ENCODE measurements around the gene TTLL13. TPM values are rescaled to one million over a fixed set of nuclear protein-coding genes. Genes with fewer than 3 reads are reported as not detected.
A peak's percentile ranks its signal among the peaks of the same experiment; 100 is the strongest.

TTLL13 gene
- total and polyA plus RNA-seq, 2 donors (not counting 1 experiment from before 2014, with no cell fraction given): under 0.01 to 0.08 TPM

DNA sequence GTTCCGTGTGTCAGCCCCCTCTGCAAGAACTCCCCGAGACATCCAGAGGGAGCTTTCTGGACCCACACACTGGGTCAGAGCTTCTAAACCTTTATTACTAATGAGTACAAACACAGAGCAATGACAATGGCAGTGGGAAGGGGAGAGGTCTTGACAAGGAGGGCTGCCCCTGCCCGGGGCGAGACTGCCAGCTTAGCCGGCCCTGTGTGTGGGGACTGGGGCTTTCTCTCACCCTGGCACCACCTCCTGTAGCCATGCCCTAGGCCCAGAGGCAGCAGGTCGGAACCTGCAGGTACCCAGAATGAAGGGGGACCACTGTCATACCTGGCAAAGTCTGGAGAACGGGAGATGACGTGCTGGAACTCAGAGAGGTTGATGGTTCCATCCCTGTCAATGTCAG lies 18.7 kb upstream of the TTLL13 start:
- no peak overlapping the region for H3K9ac ChIP-seq (ENCODE audit: insufficient read depth, low read length)
- peaks cover 17% of the 10 kb centered on the region for H3K36me3 ChIP-seq (ENCODE audit: control insufficient read depth, insufficient read depth, low read length)
- no peak overlapping the region for H3K4me3 ChIP-seq (replicated peaks in 1 of 4; ENCODE audit: control extremely low read depth in 1 of 4, insufficient read depth in 1 of 4, low read depth in 3 of 4, low read length in 4 of 4)
- no peaks in the 10 kb centered on the region for H3K27me3 ChIP-seq (ENCODE audit: control insufficient read depth, insufficient read depth, low read length)
- no peaks in the 10 kb centered on the region for H3K9me3 ChIP-seq (ENCODE audit: control insufficient read depth, insufficient read depth, low read depth, low read length)
- H2AFZ ChIP-seq (ENCODE audit: low read length): no peak overlapping the region
- no peaks in the 10 kb centered on the region for H4K20me1 ChIP-seq (ENCODE audit: control insufficient read depth, extremely low read depth, insufficient read depth, low read length)
- peaks cover 4% of the 10 kb centered on the region for H3K4me1 ChIP-seq (ENCODE audit: control insufficient read depth, extremely low read depth, insufficient read depth, low read length)
- H3K4me2 ChIP-seq (ENCODE audit: extremely low read depth, insufficient read depth, low read length): no peak overlapping the region
- no peak overlapping the region for H3K27ac ChIP-seq (ENCODE audit: insufficient read depth, low read length)
- DNase-seq (ENCODE audit: low read depth in 2 of 2): no peak
- peaks cover 9% of the 10 kb centered on the region for H3K79me2 ChIP-seq (ENCODE audit: control insufficient read depth, insufficient read depth, low read length)
- TF ChIP-seq EZH2 (IDR thresholded peaks at IDR 0.05; ENCODE audit: low read length, missing control alignments): no peak
- TF ChIP-seq CTCF (conservative IDR thresholded peaks at IDR 0.05 in 1 of 2, IDR thresholded peaks at IDR 0.05 in 1 of 2; ENCODE audit: low read depth in 1 of 2, low read length in 2 of 2): no peak

DNA sequence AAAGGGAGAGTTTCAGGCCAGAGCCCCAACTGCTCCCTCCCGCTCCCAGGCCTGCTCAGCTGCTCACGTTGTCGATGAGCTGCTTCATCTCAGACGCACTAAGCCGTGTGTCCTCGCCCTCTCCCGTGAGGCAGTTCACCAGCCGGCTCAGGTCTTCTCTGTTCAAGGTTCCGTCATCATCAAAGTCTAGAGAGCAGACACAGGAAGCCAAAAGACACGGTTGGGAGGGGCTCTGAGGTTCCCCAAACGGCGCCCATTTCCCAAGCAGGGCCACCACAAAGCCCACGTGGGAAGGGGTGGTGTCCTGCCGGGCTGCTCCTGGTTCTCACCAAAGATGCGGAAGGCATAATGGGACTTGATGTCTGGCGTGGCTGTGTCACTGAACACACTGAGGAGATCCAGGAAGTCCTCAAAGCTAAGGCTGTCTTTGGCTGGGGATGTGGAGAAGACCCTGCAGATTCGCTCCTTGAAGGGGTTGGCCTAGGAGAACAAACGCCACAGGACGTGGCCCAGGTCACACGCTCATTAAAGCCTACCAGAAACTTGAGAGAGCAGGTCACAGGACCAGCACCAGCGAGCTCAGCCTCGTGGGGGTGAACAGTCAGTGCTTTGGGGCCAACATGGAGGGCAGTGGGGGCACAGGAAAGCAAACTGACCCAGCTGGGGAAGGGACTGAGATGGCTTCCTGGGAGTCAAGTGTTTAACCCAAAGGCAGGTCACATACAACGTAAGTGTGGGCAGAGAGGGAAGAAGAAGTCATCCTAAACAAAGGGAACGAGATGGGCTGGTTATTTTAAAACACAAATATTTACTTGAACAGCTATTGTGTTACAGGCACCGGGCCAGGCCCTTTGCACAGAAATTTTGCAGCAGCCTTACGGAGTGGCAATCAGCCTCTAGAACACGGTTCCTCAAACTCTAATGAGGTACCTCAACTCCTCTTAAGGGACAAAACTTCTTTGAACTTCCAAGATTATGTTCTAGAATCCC lies 18.0 kb upstream of the TTLL13 start:
- peaks cover 9% of the 10 kb centered on the region for H3K79me2 ChIP-seq (ENCODE audit: control insufficient read depth, insufficient read depth, low read length)
- no peak overlapping the region for H3K9ac ChIP-seq (ENCODE audit: insufficient read depth, low read length)
- H3K4me2 ChIP-seq (ENCODE audit: extremely low read depth, insufficient read depth, low read length): no peak overlapping the region
- H3K27me3 ChIP-seq (ENCODE audit: control insufficient read depth, insufficient read depth, low read length): no peaks in the 10 kb centered on the region
- no peak overlapping the region for H3K4me3 ChIP-seq (replicated peaks in 1 of 4; ENCODE audit: control extremely low read depth in 1 of 4, insufficient read depth in 1 of 4, low read depth in 3 of 4, low read length in 4 of 4)
- H3K9me3 ChIP-seq (ENCODE audit: control insufficient read depth, insufficient read depth, low read depth, low read length): no peaks in the 10 kb centered on the region
- TF ChIP-seq CTCF (conservative IDR thresholded peaks at IDR 0.05 in 1 of 2, IDR thresholded peaks at IDR 0.05 in 1 of 2; ENCODE audit: low read depth in 1 of 2, low read length in 2 of 2) (no peak), EZH2 (IDR thresholded peaks at IDR 0.05; ENCODE audit: low read length, missing control alignments) (no peak)
- peak in 1 of 2 donors; percentile 5 for DNase-seq (ENCODE audit: low read depth in 2 of 2)
- H4K20me1 ChIP-seq (ENCODE audit: control insufficient read depth, extremely low read depth, insufficient read depth, low read length): no peaks in the 10 kb centered on the region
- H3K4me1 ChIP-seq (ENCODE audit: control insufficient read depth, extremely low read depth, insufficient read depth, low read length): peaks cover 4% of the 10 kb centered on the region
- H3K27ac ChIP-seq (ENCODE audit: insufficient read depth, low read length): no peak overlapping the region
- H2AFZ ChIP-seq (ENCODE audit: low read length): no peak overlapping the region
- peaks cover 17% of the 10 kb centered on the region for H3K36me3 ChIP-seq (ENCODE audit: control insufficient read depth, insufficient read depth, low read length)

- Histone ChIP-seq H2AFZ (ENCODE audit: low read length) (no peak overlapping the region), H3K9ac (ENCODE audit: insufficient read depth, low read length) (no peak overlapping the region), H4K20me1 (ENCODE audit: control insufficient read depth, extremely low read depth, insufficient read depth, low read length) (no peaks in the 10 kb centered on the region), H3K27me3 (ENCODE audit: control insufficient read depth, insufficient read depth, low read length) (no peaks in the 10 kb centered on the region), H3K4me2 (ENCODE audit: extremely low read depth, insufficient read depth, low read length) (peak overlapping the region; percentile 98), H3K9me3 (ENCODE audit: control insufficient read depth, insufficient read depth, low read depth, low read length) (no peaks in the 10 kb centered on the region), H3K4me3 (replicated peaks in 1 of 4; ENCODE audit: control extremely low read depth in 1 of 4, insufficient read depth in 1 of 4, low read depth in 3 of 4, low read length in 4 of 4) (peak overlapping the region in 2 of 4 experiments; percentile 80 to 90), H3K27ac (ENCODE audit: insufficient read depth, low read length) (no peak overlapping the region), H3K79me2 (ENCODE audit: control insufficient read depth, insufficient read depth, low read length) (peaks cover 9% of the 10 kb centered on the region), H3K36me3 (ENCODE audit: control insufficient read depth, insufficient read depth, low read length) (peaks cover 17% of the 10 kb centered on the region), H3K4me1 (ENCODE audit: control insufficient read depth, extremely low read depth, insufficient read depth, low read length) (peaks cover 4% of the 10 kb centered on the region)
- DNase-seq (ENCODE audit: low read depth in 2 of 2): no peak
- TF ChIP-seq EZH2 (IDR thresholded peaks at IDR 0.05; ENCODE audit: low read length, missing control alignments) (no peak), CTCF (conservative IDR thresholded peaks at IDR 0.05 in 1 of 2, IDR thresholded peaks at IDR 0.05 in 1 of 2; ENCODE audit: low read depth in 1 of 2, low read length in 2 of 2) (no peak)
These were observed 17.2 kb upstream of the TTLL13 start for GRCh38 chr15:90232196-90232595.
